PC-3 (cell line): Measurements from ENCODE around the gene PHF21B. TPM values are rescaled to one million over a fixed set of nuclear protein-coding genes. Genes with fewer than 3 reads are reported as not detected.

ENCODE experiments used
- ATAC-seq: fragments of 200-7000 bp; cut with Tn5 transposase; 2 replicates; pipeline ENCODE4 v1.9.1; 2020; ENCODE audit warnings: mild to moderate bottlenecking, moderate library complexity
- BruUV-seq: library from RNA; stranded (reverse); fragments of 400-500 nt; replicated peaks from 2 replicates; lab custom pipeline; 2021; lab: Mats Ljungman, UMichigan
- CTCF ChIA-PET: fragments of 300-600 bp; sonication (Branson Sonifier 250); formaldehyde crosslinking; loops from one replicate; lab custom pipeline; 2022; ENCODE audit warnings: antibody characterized with exemption; lab: Charles Lee
- POLR2A ChIA-PET: fragments of 300-600 bp; sonication (Branson Sonifier 250); formaldehyde crosslinking; loops from one replicate; lab custom pipeline; 2022; ENCODE audit warnings: antibody characterized with exemption; ENCODE audit not compliant: unreplicated experiment; lab: Charles Lee
- DNase-seq: peaks from one replicate; pipeline ENCODE4 v3.0.0-alpha.2; 2015
- H2AFZ ChIP-seq: fragments of 300-600 bp; sonication (generic); 2 replicates; pipeline ENCODE4 v1.6.0; 2016; ENCODE audit warnings: antibody characterized with exemption, low read length
- H3F3A ChIP-seq: fragments of 300-600 bp; sonication (generic); one replicate; pipeline ENCODE4 v1.6.0; 2017; ENCODE audit warnings: antibody characterized with exemption, low read length, control low read depth, mild to moderate bottlenecking; ENCODE audit not compliant: unreplicated experiment
- H3K27ac ChIP-seq: fragments of 300-600 bp; sonication (generic); 2 replicates; pipeline ENCODE4 v1.5.1; 2016; ENCODE audit warnings: mild to moderate bottlenecking, low read length
- H3K27me3 ChIP-seq: fragments of 300-600 bp; sonication (generic); 2 replicates; pipeline ENCODE4 v1.6.1; 2016; ENCODE audit warnings: low read length, mixed read lengths
- H3K36me3 ChIP-seq: fragments of 300-600 bp; sonication (generic); 2 replicates; pipeline ENCODE4 v1.6.1; 2016; ENCODE audit warnings: low read depth, mixed run types, low read length, mixed read lengths
- H3K4me1 ChIP-seq: fragments of 300-600 bp; sonication (generic); 2 replicates; pipeline ENCODE4 v1.5.1; 2016; ENCODE audit warnings: low read length; ENCODE audit not compliant: insufficient read depth
- H3K4me2 ChIP-seq: fragments of 300-600 bp; sonication (generic); 2 replicates; pipeline ENCODE4 v1.6.0; 2016; ENCODE audit warnings: low read length
- H3K4me3 ChIP-seq: fragments of 300-600 bp; sonication (generic); 2 replicates; pipeline ENCODE4 v1.5.1; 2016; ENCODE audit warnings: mild to moderate bottlenecking, low read length, mixed read lengths
- H3K79me2 ChIP-seq: fragments of 300-600 bp; sonication (generic); 2 replicates; pipeline ENCODE4 v1.6.1; 2017; ENCODE audit warnings: low read length, mixed read lengths
- H3K9ac ChIP-seq: fragments of 300-600 bp; sonication (generic); 2 replicates; pipeline ENCODE4 v1.6.0; 2016; ENCODE audit warnings: mild to moderate bottlenecking, low read length
- H3K9me2 ChIP-seq: fragments of 300-600 bp; sonication (generic); replicated peaks from 2 replicates; pipeline ENCODE4 v1.6.1; 2016; ENCODE audit warnings: mixed run types, low read length, mixed read lengths
- H3K9me3 ChIP-seq: fragments of 300-600 bp; sonication (generic); 2 replicates; pipeline ENCODE4 v1.6.1; 2016; ENCODE audit warnings: low read length, mixed read lengths
- H4K20me1 ChIP-seq: fragments of 300-600 bp; sonication (generic); 2 replicates; pipeline ENCODE4 v1.6.1; 2016; ENCODE audit warnings: low read length, mixed read lengths
- EZH2 ChIP-seq: fragments of 300-600 bp; sonication (generic); IDR thresholded peaks from one replicate; pipeline ENCODE4 v1.6.1; 2017; ENCODE audit warnings: antibody characterized with exemption, mild to moderate bottlenecking, low read length; ENCODE audit not compliant: unreplicated experiment
- EZH2phosphoT487 ChIP-seq: fragments of 300-600 bp; sonication (generic); IDR thresholded peaks from 2 replicates; pipeline ENCODE4 v1.6.1; 2018; ENCODE audit warnings: mild to moderate bottlenecking, antibody characterized with exemption, low read length, borderline replicate concordance
- intact Hi-C: fragments of 100-400 bp; cut with micrococcal nuclease; formaldehyde crosslinking; loops from 2 replicates; pipeline ENCODE4 v1.9.0; 2023
- total RNA-seq: library from RNA; depleted of rRNA; stranded (reverse); fragments of >200 nt; gene quantifications from 2 replicates; pipeline ENCODE4 v1.2.3, GENCODE V29; 2014
- TF ChIP-seq, protein P1 (sequence below): fragments of 300-600 bp; sonication (generic); conservative IDR thresholded peaks from 2 replicates; pipeline ENCODE4 v1.5.1; 2017; ENCODE audit warnings: antibody characterized with exemption, low read depth, mild to moderate bottlenecking, low read length

Gene PHF21B
- total RNA-seq, 1 experiment from 2014 or later, result not detected

DNA sequence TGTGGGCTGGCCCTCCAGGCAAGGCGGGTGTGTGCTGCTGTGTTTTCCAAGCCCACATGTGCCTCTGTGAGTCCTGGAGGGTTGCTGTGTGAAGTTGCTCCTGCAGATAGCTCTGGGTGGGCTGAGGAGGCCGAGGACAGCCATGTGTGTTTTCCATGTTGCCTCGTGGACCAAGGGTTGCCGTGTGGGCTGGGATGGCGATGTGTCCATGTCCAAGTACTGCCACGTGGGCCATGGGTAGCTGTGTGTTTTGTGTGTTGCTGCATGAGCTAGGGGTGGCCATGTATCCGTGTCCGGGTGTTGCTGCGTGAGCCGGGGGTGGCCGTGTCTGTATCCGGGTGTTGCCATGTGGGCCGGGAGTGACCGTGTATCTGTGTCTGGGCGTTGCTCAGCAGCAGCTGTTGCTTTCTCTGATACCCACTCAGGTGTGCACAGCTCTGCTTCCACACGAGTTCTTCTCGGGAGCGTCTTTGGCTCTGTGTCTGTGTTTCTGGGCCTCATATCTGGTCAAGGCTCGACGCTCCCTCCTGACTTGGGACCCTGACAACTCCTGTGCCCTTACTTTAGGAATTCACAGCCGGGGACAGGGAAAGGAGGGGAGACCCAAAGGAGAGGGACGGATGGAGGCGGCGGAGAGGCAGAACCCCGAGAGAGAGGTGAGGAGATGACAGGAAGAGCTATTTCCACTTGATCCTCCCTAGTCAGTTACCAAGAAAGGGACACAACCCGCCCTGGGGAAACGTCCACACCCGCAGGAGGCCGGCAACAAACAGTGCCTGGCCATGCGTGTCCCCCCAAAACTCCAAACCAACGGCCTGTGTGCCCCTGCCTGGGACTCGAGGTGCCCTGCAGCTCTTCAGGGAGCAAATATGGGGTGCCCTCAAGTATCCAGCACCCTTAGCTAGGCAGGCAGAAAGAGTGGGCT is 83.1 kb downstream of the PHF21B start:
- TF ChIP-seq EZH2, result no peak
- no peak for TF ChIP-seq EZH2phosphoT487
- TF ChIP-seq, protein P1, sequence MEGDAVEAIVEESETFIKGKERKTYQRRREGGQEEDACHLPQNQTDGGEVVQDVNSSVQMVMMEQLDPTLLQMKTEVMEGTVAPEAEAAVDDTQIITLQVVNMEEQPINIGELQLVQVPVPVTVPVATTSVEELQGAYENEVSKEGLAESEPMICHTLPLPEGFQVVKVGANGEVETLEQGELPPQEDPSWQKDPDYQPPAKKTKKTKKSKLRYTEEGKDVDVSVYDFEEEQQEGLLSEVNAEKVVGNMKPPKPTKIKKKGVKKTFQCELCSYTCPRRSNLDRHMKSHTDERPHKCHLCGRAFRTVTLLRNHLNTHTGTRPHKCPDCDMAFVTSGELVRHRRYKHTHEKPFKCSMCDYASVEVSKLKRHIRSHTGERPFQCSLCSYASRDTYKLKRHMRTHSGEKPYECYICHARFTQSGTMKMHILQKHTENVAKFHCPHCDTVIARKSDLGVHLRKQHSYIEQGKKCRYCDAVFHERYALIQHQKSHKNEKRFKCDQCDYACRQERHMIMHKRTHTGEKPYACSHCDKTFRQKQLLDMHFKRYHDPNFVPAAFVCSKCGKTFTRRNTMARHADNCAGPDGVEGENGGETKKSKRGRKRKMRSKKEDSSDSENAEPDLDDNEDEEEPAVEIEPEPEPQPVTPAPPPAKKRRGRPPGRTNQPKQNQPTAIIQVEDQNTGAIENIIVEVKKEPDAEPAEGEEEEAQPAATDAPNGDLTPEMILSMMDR, result no peak
- CTCF ChIA-PET, result no interaction called here

DNA sequence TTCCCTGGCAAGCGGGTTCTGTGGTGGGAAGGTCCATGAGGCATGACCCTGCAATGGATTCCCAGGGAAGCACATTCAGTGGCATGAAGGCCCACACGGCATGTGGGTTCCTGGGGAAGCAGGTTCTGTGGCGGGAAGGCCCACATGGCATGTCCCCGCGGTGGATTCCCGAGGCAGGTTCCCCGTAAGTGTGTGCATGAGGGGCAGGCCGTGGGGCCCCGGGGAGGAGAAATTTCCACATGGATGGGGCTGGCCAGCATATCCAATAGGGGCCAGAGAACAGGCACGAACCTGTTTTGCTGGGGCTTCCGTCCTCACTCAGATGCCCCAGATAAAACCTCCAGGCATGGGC is 83.7 kb downstream of the PHF21B start:
- H3K4me2 ChIP-seq, result no peak overlapping the region
- H4K20me1 ChIP-seq, result no peaks in the 10 kb centered on the region
- H3K4me1 ChIP-seq, result no peaks in the 10 kb centered on the region
- intact Hi-C loops, result no loop called here
- H3K36me3 ChIP-seq, result no peaks in the 10 kb centered on the region
- ChIA-PET CTCF (no interaction called here), POLR2A (no interaction called here)
- no peak overlapping the region for H3K9ac ChIP-seq
- H2AFZ ChIP-seq, result no peak overlapping the region
- H3K27ac ChIP-seq, result no peak overlapping the region
- no peak overlapping the region for H3K4me3 ChIP-seq
- H3K9me3 ChIP-seq, result no peaks in the 10 kb centered on the region
- TF ChIP-seq EZH2phosphoT487 (no peak), EZH2 (no peak)
- TF ChIP-seq, protein P1, result no peak
- no peak for ATAC-seq
- H3F3A ChIP-seq, result no peaks in the 10 kb centered on the region
- BruUV-seq, result no TSS peak
- H3K9me2 ChIP-seq, result no peaks in the 10 kb centered on the region
- peaks cover 23% of the 10 kb centered on the region for H3K27me3 ChIP-seq
- DNase-seq, result no peak
- H3K79me2 ChIP-seq, result no peaks in the 10 kb centered on the region

More for the DNA sequence above, 83.1 kb downstream of the PHF21B start:
- Histone ChIP-seq H3K9me3 (no peaks in the 10 kb centered on the region), H3K4me2 (no peak overlapping the region), H3F3A (no peaks in the 10 kb centered on the region), H3K27me3 (peaks cover 23% of the 10 kb centered on the region), H3K9ac (no peak overlapping the region), H3K4me1 (no peaks in the 10 kb centered on the region), H4K20me1 (no peaks in the 10 kb centered on the region), H3K4me3 (no peak overlapping the region), H3K9me2 (no peaks in the 10 kb centered on the region), H3K36me3 (no peaks in the 10 kb centered on the region), H3K27ac (no peak overlapping the region), H3K79me2 (no peaks in the 10 kb centered on the region), H2AFZ (no peak overlapping the region)
- intact Hi-C loops, result no loop called here
- no TSS peak for BruUV-seq
- POLR2A ChIA-PET, result no interaction called here
- ATAC-seq, result no peak
- DNase-seq, result no peak
